GM23338 (cell line): ENCODE data around the gene VPS8. TPM values are rescaled to one million over a fixed set of nuclear protein-coding genes. Genes with fewer than 3 reads are reported as not detected.

Source experiments
- ATAC-seq: fragments of 200-7000 bp; cut with Tn5 transposase; 3 replicates; pipeline ENCODE4 v1.9.1; 2020
- DNase-seq: peaks from one replicate; pipeline ENCODE4 v3.0.0-alpha.2; 2015; ENCODE audit warnings: low spot score
- H2AFZ ChIP-seq: fragments of 200-600 bp; sonication (generic); 2 replicates; pipeline ENCODE4 v1.8.0; 2016; ENCODE audit warnings: antibody characterized with exemption, mild to moderate bottlenecking, moderate library complexity
- H3F3A ChIP-seq: fragments of 200-600 bp; sonication (generic); replicated peaks from 2 replicates; pipeline ENCODE4 v1.8.0; 2017; ENCODE audit warnings: antibody characterized with exemption, mixed run types, low read depth
- H3K27ac ChIP-seq: fragments of 200-600 bp; sonication (generic); 2 replicates; pipeline ENCODE4 v1.6.1; 2016; ENCODE audit warnings: low read depth
- H3K27me3 ChIP-seq: fragments of 200-600 bp; sonication (generic); 2 replicates; pipeline ENCODE4 v1.8.0; 2016; ENCODE audit warnings: mild to moderate bottlenecking, mixed run types, moderate library complexity; ENCODE audit not compliant: insufficient read depth
- H3K36me3 ChIP-seq: fragments of 200-600 bp; sonication (generic); 2 replicates; pipeline ENCODE4 v1.8.0; 2016; ENCODE audit warnings: mild to moderate bottlenecking; ENCODE audit not compliant: insufficient read depth
- H3K4me1 ChIP-seq: fragments of 200-600 bp; sonication (generic); 2 replicates; pipeline ENCODE4 v1.8.0; 2016; ENCODE audit warnings: mild to moderate bottlenecking, moderate library complexity; ENCODE audit not compliant: insufficient read depth
- H3K4me2 ChIP-seq: fragments of 200-600 bp; sonication (generic); 2 replicates; pipeline ENCODE4 v1.7.1; 2017; ENCODE audit warnings: mixed run types
- H3K4me3 ChIP-seq: fragments of 200-600 bp; sonication (generic); 2 replicates; pipeline ENCODE4 v1.6.1; 2016; ENCODE audit warnings: mixed run types
- H3K79me2 ChIP-seq: fragments of 200-600 bp; sonication (generic); replicated peaks from 2 replicates; pipeline ENCODE4 v1.8.0; 2017; ENCODE audit warnings: mild to moderate bottlenecking; ENCODE audit not compliant: insufficient read depth
- H3K9me2 ChIP-seq: fragments of 200-600 bp; sonication (generic); 2 replicates; pipeline ENCODE4 v1.8.0; 2017; ENCODE audit not compliant: insufficient read depth
- H4K20me1 ChIP-seq: fragments of 200-600 bp; sonication (generic); replicated peaks from 2 replicates; pipeline ENCODE4 v1.8.0; 2017; ENCODE audit warnings: mild to moderate bottlenecking; ENCODE audit not compliant: insufficient read depth
- H3K27ac Mint-ChIP-seq: 2 replicates; pipeline ENCODE4 v1.8.0; 2020; ENCODE audit warnings: inconsistent platforms, mild to moderate bottlenecking, moderate library complexity, mixed read lengths
- H3K27me3 Mint-ChIP-seq: 3 replicates; pipeline ENCODE4 v1.8.0; 2022; ENCODE audit warnings: low read depth, mild to moderate bottlenecking, moderate library complexity, mixed read lengths, inconsistent platforms; ENCODE audit not compliant: insufficient read depth, poor library complexity
- H3K36me3 Mint-ChIP-seq: 3 replicates; pipeline ENCODE4 v1.8.0; 2021; ENCODE audit warnings: low read depth, mild to moderate bottlenecking, inconsistent platforms, moderate library complexity, mixed read lengths
- H3K4me1 Mint-ChIP-seq: 3 replicates; pipeline ENCODE4 v1.8.0; 2020; ENCODE audit warnings: mild to moderate bottlenecking, inconsistent platforms, mixed read lengths
- H3K4me3 Mint-ChIP-seq: 3 replicates; pipeline ENCODE4 v1.8.0; 2021; ENCODE audit warnings: moderate library complexity, mild to moderate bottlenecking, inconsistent platforms, mixed read lengths
- H3K9me3 Mint-ChIP-seq: 3 replicates; pipeline ENCODE4 v1.8.0; 2020; ENCODE audit warnings: moderate library complexity, mild to moderate bottlenecking, inconsistent platforms, mixed read lengths
- POLR2AphosphoS5 ChIP-seq: IDR thresholded peaks from 2 replicates; pipeline ENCODE4 v1.6.1; 2016; ENCODE audit warnings: antibody characterized with exemption, low read depth
- STAT1 ChIP-seq: IDR thresholded peaks from one replicate; pipeline ENCODE4 v1.6.1; 2016; ENCODE audit warnings: antibody characterized with exemption; ENCODE audit not compliant: unreplicated experiment
- ZNF331 ChIP-seq: fragments of 250-450 bp; sonication (Bioruptor Pico); IDR thresholded peaks from 2 replicates; pipeline ENCODE4 v1.5.0; 2020; ENCODE audit warnings: low read depth, mild to moderate bottlenecking, moderate library complexity
- polyA plus RNA-seq: library from polyadenylated mRNA; unstranded; fragments of >200 nt; fragmentation: Nextera tagmentation; extraction: Ambion mirVana; gene quantifications from 2 replicates; pipeline ENCODE4 v1.2.1, GENCODE V29; 2016
- total RNA-seq: library from RNA; depleted of rRNA; stranded (reverse); fragments of >200 nt; shearing (Covaris generic); gene quantifications from 2 replicates; pipeline ENCODE4 v1.2.3, GENCODE V29; 2014
- TF ChIP-seq, protein P1 (sequence below): fragments of 250-450 bp; sonication (Bioruptor Pico); IDR thresholded peaks from 2 replicates; pipeline ENCODE4 v1.5.0; 2020; ENCODE audit warnings: mild to moderate bottlenecking, moderate library complexity
- TF ChIP-seq, protein P2 (sequence below): IDR thresholded peaks from 2 replicates; pipeline ENCODE4 v1.6.1; 2016; ENCODE audit warnings: antibody characterized with exemption
- TF ChIP-seq, protein P3 (sequence below), 2 experiments: fragments of 200-600 bp in 1 of 2; sonication (generic) in 1 of 2; conservative IDR thresholded peaks; 2 replicates each; pipeline versions ENCODE4 v1.5.1 to v1.6.1; 2016 to 2017; ENCODE audit warnings: antibody characterized with exemption in 2 of 2, low read depth in 2 of 2, mild to moderate bottlenecking in 2 of 2, moderate library complexity in 1 of 2

VPS8 gene
- total and polyA plus RNA-seq, 2 experiments from 2014 or later: 17.3 to 45.5 TPM

DNA sequence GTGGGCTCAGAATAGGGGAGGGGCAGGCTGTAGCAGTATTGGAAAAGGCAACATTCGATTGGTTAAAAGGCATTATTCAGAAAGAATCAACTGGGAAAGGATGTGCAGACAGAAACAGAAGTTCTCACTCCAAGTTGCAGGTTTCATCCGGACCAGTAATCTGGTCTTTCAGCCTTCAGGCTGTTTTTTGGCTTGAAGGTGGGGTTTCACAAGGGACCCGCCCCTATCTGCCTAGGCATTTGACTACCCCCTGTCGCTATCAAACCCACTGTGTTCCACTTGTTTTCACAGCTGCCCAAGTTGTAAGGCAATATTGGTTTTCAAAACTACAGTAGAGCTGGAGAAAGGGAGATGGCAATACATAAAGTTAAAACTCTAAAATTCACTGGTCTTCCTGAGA lies 96.9 kb downstream of the VPS8 start (continued):
- TF ChIP-seq, protein P1, sequence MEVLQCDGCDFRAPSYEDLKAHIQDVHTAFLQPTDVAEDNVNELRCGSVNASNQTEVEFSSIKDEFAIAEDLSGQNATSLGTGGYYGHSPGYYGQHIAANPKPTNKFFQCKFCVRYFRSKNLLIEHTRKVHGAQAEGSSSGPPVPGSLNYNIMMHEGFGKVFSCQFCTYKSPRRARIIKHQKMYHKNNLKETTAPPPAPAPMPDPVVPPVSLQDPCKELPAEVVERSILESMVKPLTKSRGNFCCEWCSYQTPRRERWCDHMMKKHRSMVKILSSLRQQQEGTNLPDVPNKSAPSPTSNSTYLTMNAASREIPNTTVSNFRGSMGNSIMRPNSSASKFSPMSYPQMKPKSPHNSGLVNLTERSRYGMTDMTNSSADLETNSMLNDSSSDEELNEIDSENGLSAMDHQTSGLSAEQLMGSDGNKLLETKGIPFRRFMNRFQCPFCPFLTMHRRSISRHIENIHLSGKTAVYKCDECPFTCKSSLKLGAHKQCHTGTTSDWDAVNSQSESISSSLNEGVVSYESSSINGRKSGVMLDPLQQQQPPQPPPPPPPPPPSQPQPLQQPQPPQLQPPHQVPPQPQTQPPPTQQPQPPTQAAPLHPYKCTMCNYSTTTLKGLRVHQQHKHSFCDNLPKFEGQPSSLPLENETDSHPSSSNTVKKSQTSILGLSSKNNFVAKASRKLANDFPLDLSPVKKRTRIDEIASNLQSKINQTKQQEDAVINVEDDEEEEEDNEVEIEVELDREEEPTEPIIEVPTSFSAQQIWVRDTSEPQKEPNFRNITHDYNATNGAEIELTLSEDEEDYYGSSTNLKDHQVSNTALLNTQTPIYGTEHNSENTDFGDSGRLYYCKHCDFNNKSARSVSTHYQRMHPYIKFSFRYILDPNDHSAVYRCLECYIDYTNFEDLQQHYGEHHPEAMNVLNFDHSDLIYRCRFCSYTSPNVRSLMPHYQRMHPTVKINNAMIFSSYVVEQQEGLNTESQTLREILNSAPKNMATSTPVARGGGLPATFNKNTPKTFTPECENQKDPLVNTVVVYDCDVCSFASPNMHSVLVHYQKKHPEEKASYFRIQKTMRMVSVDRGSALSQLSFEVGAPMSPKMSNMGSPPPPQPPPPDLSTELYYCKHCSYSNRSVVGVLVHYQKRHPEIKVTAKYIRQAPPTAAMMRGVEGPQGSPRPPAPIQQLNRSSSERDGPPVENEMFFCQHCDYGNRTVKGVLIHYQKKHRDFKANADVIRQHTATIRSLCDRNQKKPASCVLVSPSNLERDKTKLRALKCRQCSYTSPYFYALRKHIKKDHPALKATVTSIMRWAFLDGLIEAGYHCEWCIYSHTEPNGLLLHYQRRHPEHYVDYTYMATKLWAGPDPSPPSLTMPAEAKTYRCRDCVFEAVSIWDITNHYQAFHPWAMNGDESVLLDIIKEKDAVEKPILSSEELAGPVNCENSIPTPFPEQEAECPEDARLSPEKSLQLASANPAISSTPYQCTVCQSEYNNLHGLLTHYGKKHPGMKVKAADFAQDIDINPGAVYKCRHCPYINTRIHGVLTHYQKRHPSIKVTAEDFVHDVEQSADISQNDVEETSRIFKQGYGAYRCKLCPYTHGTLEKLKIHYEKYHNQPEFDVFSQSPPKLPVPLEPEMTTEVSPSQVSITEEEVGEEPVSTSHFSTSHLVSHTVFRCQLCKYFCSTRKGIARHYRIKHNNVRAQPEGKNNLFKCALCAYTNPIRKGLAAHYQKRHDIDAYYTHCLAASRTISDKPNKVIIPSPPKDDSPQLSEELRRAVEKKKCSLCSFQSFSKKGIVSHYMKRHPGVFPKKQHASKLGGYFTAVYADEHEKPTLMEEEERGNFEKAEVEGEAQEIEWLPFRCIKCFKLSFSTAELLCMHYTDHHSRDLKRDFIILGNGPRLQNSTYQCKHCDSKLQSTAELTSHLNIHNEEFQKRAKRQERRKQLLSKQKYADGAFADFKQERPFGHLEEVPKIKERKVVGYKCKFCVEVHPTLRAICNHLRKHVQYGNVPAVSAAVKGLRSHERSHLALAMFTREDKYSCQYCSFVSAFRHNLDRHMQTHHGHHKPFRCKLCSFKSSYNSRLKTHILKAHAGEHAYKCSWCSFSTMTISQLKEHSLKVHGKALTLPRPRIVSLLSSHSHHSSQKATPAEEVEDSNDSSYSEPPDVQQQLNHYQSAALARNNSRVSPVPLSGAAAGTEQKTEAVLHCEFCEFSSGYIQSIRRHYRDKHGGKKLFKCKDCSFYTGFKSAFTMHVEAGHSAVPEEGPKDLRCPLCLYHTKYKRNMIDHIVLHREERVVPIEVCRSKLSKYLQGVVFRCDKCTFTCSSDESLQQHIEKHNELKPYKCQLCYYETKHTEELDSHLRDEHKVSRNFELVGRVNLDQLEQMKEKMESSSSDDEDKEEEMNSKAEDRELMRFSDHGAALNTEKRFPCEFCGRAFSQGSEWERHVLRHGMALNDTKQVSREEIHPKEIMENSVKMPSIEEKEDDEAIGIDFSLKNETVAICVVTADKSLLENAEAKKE: no peak
- TF ChIP-seq POLR2AphosphoS5: no peak
- no peak for TF ChIP-seq ZNF331 (CRISPR knock-in tag)

DNA sequence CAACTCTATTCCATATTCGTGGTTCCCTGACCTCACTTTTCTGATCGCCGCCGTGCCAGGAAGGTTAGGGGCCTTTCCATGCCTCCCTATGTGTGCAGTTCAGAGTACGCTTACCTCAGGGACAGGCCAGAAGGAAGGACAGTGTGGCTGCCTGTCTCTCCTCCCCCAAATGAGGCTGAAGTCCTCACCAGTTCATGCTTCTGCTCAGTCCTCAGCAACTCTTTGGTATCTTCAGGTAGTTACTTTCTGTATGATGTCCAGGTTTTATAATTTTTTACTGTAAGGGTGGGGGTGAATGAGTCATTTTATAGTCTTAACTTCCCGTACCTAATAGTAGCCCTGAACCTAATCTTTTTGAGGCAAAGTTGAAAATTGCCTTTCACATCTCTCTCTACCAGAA lies 98.7 kb downstream of the VPS8 start:
- Histone ChIP-seq H3K27ac (peak overlapping the region; percentile 93; the same call in 1 of the 2 replicates), H2AFZ (no peak overlapping the region), H3K9me2 (no peaks in the 10 kb centered on the region), H3K4me3 (peak overlapping the region; percentile 33; the same call in 1 of the 2 replicates), H3K4me2 (peak overlapping the region; percentile 70), H3K27me3 (no peaks in the 10 kb centered on the region), H3F3A (no peaks in the 10 kb centered on the region), H3K4me1 (peaks cover 74% of the 10 kb centered on the region), H4K20me1 (no peaks in the 10 kb centered on the region), H3K36me3 (no peaks in the 10 kb centered on the region), H3K79me2 (no peaks in the 10 kb centered on the region)
- ATAC-seq (no peak), DNase-seq (no peak)
- Mint-ChIP-seq H3K27ac (peak overlapping the region; percentile 76), H3K36me3 (peaks cover 8% of the 10 kb centered on the region; the same call in 1 of the 3 replicates), H3K4me1 (peaks cover 87% of the 10 kb centered on the region), H3K9me3 (no peaks in the 10 kb centered on the region), H3K4me3 (no peak overlapping the region; the same call in 2 of the 3 replicates), H3K27me3 (peaks cover 2% of the 10 kb centered on the region)
- TF ChIP-seq, protein P1: no peak
- TF ChIP-seq, protein P2, sequence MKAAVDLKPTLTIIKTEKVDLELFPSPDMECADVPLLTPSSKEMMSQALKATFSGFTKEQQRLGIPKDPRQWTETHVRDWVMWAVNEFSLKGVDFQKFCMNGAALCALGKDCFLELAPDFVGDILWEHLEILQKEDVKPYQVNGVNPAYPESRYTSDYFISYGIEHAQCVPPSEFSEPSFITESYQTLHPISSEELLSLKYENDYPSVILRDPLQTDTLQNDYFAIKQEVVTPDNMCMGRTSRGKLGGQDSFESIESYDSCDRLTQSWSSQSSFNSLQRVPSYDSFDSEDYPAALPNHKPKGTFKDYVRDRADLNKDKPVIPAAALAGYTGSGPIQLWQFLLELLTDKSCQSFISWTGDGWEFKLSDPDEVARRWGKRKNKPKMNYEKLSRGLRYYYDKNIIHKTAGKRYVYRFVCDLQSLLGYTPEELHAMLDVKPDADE: no peak
- TF ChIP-seq ZNF331 (CRISPR knock-in tag): no peak
- TF ChIP-seq STAT1: no peak
- TF ChIP-seq, protein P3, sequence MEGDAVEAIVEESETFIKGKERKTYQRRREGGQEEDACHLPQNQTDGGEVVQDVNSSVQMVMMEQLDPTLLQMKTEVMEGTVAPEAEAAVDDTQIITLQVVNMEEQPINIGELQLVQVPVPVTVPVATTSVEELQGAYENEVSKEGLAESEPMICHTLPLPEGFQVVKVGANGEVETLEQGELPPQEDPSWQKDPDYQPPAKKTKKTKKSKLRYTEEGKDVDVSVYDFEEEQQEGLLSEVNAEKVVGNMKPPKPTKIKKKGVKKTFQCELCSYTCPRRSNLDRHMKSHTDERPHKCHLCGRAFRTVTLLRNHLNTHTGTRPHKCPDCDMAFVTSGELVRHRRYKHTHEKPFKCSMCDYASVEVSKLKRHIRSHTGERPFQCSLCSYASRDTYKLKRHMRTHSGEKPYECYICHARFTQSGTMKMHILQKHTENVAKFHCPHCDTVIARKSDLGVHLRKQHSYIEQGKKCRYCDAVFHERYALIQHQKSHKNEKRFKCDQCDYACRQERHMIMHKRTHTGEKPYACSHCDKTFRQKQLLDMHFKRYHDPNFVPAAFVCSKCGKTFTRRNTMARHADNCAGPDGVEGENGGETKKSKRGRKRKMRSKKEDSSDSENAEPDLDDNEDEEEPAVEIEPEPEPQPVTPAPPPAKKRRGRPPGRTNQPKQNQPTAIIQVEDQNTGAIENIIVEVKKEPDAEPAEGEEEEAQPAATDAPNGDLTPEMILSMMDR (conservative IDR thresholded peaks at IDR 0.05; ENCODE audit: low read depth in 2 of 2): no peak
